Neuronal stem cell (in vitro differentiated cells): Measurements from ENCODE around the gene NDUFB6. TPM values are rescaled to one million over a fixed set of nuclear protein-coding genes. Genes with fewer than 3 reads are reported as not detected.

Source experiments
- DNase-seq: peaks from one replicate; pipeline ENCODE4 v3.0.0-alpha.2; 2013; ENCODE audit warnings: low spot score
- H2AFZ ChIP-seq: one replicate; pipeline ENCODE4 v1.6.1; 2013; ENCODE audit warnings: mild to moderate bottlenecking, low read length, inconsistent platforms
- H2AK5ac ChIP-seq: 2 replicates; pipeline ENCODE4 v1.6.1; 2013; ENCODE audit warnings: low read depth, mild to moderate bottlenecking, inconsistent platforms, low read length, moderate library complexity, mixed read lengths
- H2BK120ac ChIP-seq: 2 replicates; pipeline ENCODE4 v1.6.1; 2013; ENCODE audit warnings: low read depth, mild to moderate bottlenecking, inconsistent platforms, low read length, moderate library complexity, mixed read lengths
- H2BK12ac ChIP-seq: one replicate; pipeline ENCODE4 v1.6.1; 2013; ENCODE audit warnings: low read length, inconsistent platforms
- H2BK15ac ChIP-seq: 2 replicates; pipeline ENCODE4 v1.6.1; 2013; ENCODE audit warnings: mild to moderate bottlenecking, low read length, inconsistent platforms, mixed read lengths
- H2BK5ac ChIP-seq: one replicate; pipeline ENCODE4 v1.6.1; 2013; ENCODE audit warnings: inconsistent platforms, mild to moderate bottlenecking, low read length, moderate library complexity
- H3K14ac ChIP-seq: one replicate; pipeline ENCODE4 v1.6.1; 2013; ENCODE audit warnings: low read length, inconsistent platforms
- H3K18ac ChIP-seq: 2 replicates; pipeline ENCODE4 v1.6.1; 2013; ENCODE audit warnings: low read length, inconsistent platforms
- H3K23ac ChIP-seq: 2 replicates; pipeline ENCODE4 v1.6.1; 2013; ENCODE audit warnings: low read depth, mild to moderate bottlenecking, mixed read lengths, low read length, inconsistent platforms; ENCODE audit not compliant: poor library complexity
- H3K27ac ChIP-seq: replicated peaks from 3 replicates; pipeline ENCODE4 v1.5.1; 2013; ENCODE audit warnings: low read length, inconsistent platforms
- H3K27me3 ChIP-seq, 3 experiments: 2 replicates each; pipeline ENCODE4 v1.6.1; 2013; ENCODE audit warnings: low read length in 3 of 3, mild to moderate bottlenecking in 2 of 3, inconsistent platforms in 1 of 3, low read depth in 1 of 3, mixed read lengths in 1 of 3, moderate library complexity in 1 of 3; ENCODE audit not compliant: control insufficient read depth in 3 of 3, insufficient read depth in 3 of 3
- H3K36me3 ChIP-seq, 2 donors: replicated peaks in 1 of 2; 2 replicates each; pipeline ENCODE4 v1.6.1; 2013; ENCODE audit warnings: low read length in 2 of 2; ENCODE audit not compliant: control insufficient read depth in 2 of 2, insufficient read depth in 2 of 2
- H3K4ac ChIP-seq: 2 replicates; pipeline ENCODE4 v1.6.1; 2013; ENCODE audit warnings: inconsistent platforms, mild to moderate bottlenecking, low read length, moderate library complexity
- H3K4me1 ChIP-seq, 2 donors: 1 replicate in 1 of 2; 2 replicates in 1 of 2; pipeline ENCODE4 v1.6.1; 2013; ENCODE audit warnings: low read length in 2 of 2, low read depth in 1 of 2; ENCODE audit not compliant: control insufficient read depth in 2 of 2, insufficient read depth in 1 of 2
- H3K4me2 ChIP-seq: one replicate; pipeline ENCODE4 v1.6.1; 2013; ENCODE audit warnings: mild to moderate bottlenecking, low read length, inconsistent platforms; ENCODE audit not compliant: insufficient read depth, poor library complexity, severe bottlenecking
- H3K4me3 ChIP-seq, 2 donors: 2 replicates each; pipeline ENCODE4 v1.5.1; 2013; ENCODE audit warnings: low read length in 2 of 2, mild to moderate bottlenecking in 2 of 2, inconsistent platforms in 1 of 2, moderate library complexity in 1 of 2
- H3K79me1 ChIP-seq: one replicate; pipeline ENCODE4 v1.6.1; 2013; ENCODE audit warnings: low read depth, mild to moderate bottlenecking, inconsistent platforms, low read length, moderate library complexity
- H3K9ac ChIP-seq: one replicate; pipeline ENCODE4 v1.6.1; 2013; ENCODE audit warnings: mild to moderate bottlenecking, low read depth, low read length, inconsistent platforms; ENCODE audit not compliant: poor library complexity
- H3K9me3 ChIP-seq, 2 donors: replicated peaks in 1 of 2; 2 replicates each; pipeline versions ENCODE3 to v1.6.1; 2013; ENCODE audit warnings: low read length in 2 of 2, mild to moderate bottlenecking in 2 of 2, inconsistent platforms in 1 of 2, low read depth in 1 of 2, mixed read lengths in 1 of 2, moderate library complexity in 1 of 2; ENCODE audit not compliant: control insufficient read depth in 2 of 2, insufficient read depth in 1 of 2
- H4K8ac ChIP-seq: one replicate; pipeline ENCODE4 v1.6.1; 2013; ENCODE audit warnings: low read depth, mild to moderate bottlenecking, inconsistent platforms, low read length, moderate library complexity
- H4K91ac ChIP-seq: one replicate; pipeline ENCODE4 v1.6.1; 2013; ENCODE audit warnings: low read length, low read depth, mild to moderate bottlenecking, inconsistent platforms; ENCODE audit not compliant: poor library complexity
- WGBS, 2 donors: extraction: QIAGEN DNeasy Blood & Tissue Kit; methylation state at CpG; one replicate each; pipeline ENCODE4 v1.1.7; 2013; ENCODE audit warnings: missing lambda C conversion rate in 2 of 2, mixed read lengths in 1 of 2; ENCODE audit not compliant: insufficient read length in 2 of 2, insufficient replicate concordance in 1 of 2; ENCODE audit errors: extremely low coverage in 2 of 2; 5-methylcytosine and 5-hydroxymethylcytosine counted together
- polyA plus RNA-seq, 2 experiments: library from polyadenylated mRNA; stranded (reverse); fragments of 200-250 nt; gene quantifications; one replicate each; pipeline ENCODE4 v1.2.3, GENCODE V29; 2013

Gene NDUFB6
- polyA plus RNA-seq (2013, experiment 1 of 2), result 63.4 TPM
- 67.7 TPM for polyA plus RNA-seq (2013, experiment 2 of 2)

GRCh38 chr9:32572900-32573523 is at the start of gene NDUFB6:
NDUFB6 (minus strand) TSS chr9:32573159; CDS start chr9:32573060, 99 bp downstream.
- H2BK12ac ChIP-seq, result no peak within 1 kb of the TSS
- H2AFZ ChIP-seq, result peak within 1 kb of the TSS; percentile 97
- H3K14ac ChIP-seq, result no peak within 1 kb of the TSS
- H3K36me3 ChIP-seq, result peaks cover 4 to 24% of the 10 kb centered on the region in 2 donors
- H3K79me1 ChIP-seq, result peaks cover 5% of the 10 kb centered on the region
- no peak within 1 kb of the TSS for H4K91ac ChIP-seq
- H3K18ac ChIP-seq, result peak within 1 kb of the TSS; percentile 90
- H3K4ac ChIP-seq, result no peak within 1 kb of the TSS
- H3K4me2 ChIP-seq, result peak within 1 kb of the TSS; percentile 81
- peak within 1 kb of the TSS; percentile 10 for H2BK5ac ChIP-seq
- H3K4me3 ChIP-seq, result peak within 1 kb of the TSS; percentile 89 to 93
- no peaks in the 10 kb centered on the region for H3K9me3 ChIP-seq
- H4K8ac ChIP-seq, result peak within 1 kb of the TSS; percentile 93
- peak within 1 kb of the TSS; percentile 60 for H3K27ac ChIP-seq
- WGBS, 2 donors, result no CpG with 5 or more reads among the region's 36 CpGs
- no peak within 1 kb of the TSS for H2BK120ac ChIP-seq
- peaks cover 0 to 3% (median 0%) of the 10 kb centered on the region in 3 experiments for H3K27me3 ChIP-seq
- no peak within 1 kb of the TSS for H2BK15ac ChIP-seq
- no peak within 1 kb of the TSS for H3K23ac ChIP-seq
- H2AK5ac ChIP-seq, result no peak within 1 kb of the TSS
- DNase-seq, result peak; percentile 86
- H3K4me1 ChIP-seq, result peaks cover 0 to 3% of the 10 kb centered on the region in 2 donors
- peak within 1 kb of the TSS; percentile 97 for H3K9ac ChIP-seq

GRCh38 chr9:32618261-32618660 is 45.3 kb upstream of the NDUFB6 start:
- Histone ChIP-seq H2AFZ (no peak overlapping the region), H4K8ac (no peak overlapping the region), H3K18ac (no peak overlapping the region), H3K9ac (no peak overlapping the region), H3K14ac (no peak overlapping the region), H3K4me1 (no peaks in the 10 kb centered on the region), H3K4ac (no peak overlapping the region), H2BK12ac (no peak overlapping the region), H3K27ac (no peak overlapping the region), H3K36me3 (no peaks in the 10 kb centered on the region), H2BK15ac (no peak overlapping the region), H3K27me3 (peaks cover 0 to 12% (median 0%) of the 10 kb centered on the region in 3 experiments), H4K91ac (no peak overlapping the region), H2BK5ac (no peak overlapping the region), H3K4me3 (no peak overlapping the region), H3K4me2 (no peak overlapping the region), H2AK5ac (no peak overlapping the region), H2BK120ac (no peak overlapping the region), H3K9me3 (no peaks in the 10 kb centered on the region), H3K23ac (no peak overlapping the region), H3K79me1 (no peaks in the 10 kb centered on the region)
- WGBS, 2 donors, result no CpG with 5 or more reads among the region's 5 CpGs
- no peak for DNase-seq

GRCh38 chr9:32606811-32607210 is 33.9 kb upstream of the NDUFB6 start:
- no CpG with 5 or more reads among the region's 2 CpGs for WGBS, 2 donors

DNA sequence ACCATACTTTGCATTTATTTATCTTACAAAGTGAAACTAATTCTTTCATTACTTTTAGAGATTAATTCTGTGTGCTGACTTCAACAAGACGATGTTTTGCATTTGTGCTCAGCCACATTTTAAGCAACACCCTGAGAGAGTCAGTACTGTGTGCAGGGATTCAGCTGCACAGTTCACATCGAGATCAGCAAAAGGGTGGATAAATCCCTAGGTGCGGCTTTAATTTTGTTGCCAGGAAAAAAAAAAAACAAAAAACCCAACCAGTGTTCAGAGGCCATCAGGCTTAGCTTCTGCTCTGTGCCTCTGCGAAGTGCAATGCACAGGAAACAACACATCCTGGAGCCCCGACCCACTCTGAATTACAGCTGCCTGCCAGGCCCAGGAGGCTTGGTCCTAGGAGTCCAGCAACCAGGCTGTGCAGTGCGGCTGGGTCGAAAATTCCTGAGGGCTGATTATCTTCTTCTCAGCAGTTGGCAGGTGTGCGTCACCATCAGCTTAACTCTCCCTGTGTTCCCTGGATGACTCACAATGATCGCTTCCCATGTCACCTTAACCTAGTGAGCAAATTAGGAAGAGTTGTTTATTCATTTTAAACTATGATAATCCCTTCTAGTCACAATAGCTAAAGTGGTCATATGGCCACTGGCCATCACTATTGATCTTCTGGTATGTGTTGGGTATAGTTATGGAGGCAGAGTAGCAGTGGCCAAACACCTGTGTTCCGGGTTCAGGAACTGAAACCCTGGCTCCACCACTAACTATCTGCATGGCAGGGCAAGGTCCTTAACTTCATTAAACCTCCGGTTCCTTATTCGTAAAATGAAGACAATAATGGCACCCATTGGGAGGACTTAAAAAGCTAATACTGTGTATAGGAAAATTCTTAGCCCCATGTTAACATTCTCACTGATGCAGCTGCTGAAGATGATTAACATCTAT is 31.2 kb upstream of the NDUFB6 start:
- Histone ChIP-seq H2BK12ac (no peak overlapping the region), H3K4me1 (no peaks in the 10 kb centered on the region), H3K36me3 (no peaks in the 10 kb centered on the region), H3K9ac (no peak overlapping the region), H2BK5ac (no peak overlapping the region), H3K23ac (no peak overlapping the region), H4K8ac (no peak overlapping the region), H3K27ac (no peak overlapping the region), H3K9me3 (peaks cover 0 to 2% of the 10 kb centered on the region in 2 donors), H3K4me2 (no peak overlapping the region), H4K91ac (no peak overlapping the region), H2AFZ (no peak overlapping the region), H2BK120ac (no peak overlapping the region), H3K14ac (no peak overlapping the region), H2BK15ac (no peak overlapping the region), H3K18ac (no peak overlapping the region), H3K27me3 (peaks cover 0 to 2% (median 0%) of the 10 kb centered on the region in 3 experiments), H3K4me3 (no peak overlapping the region), H2AK5ac (no peak overlapping the region), H3K79me1 (no peaks in the 10 kb centered on the region), H3K4ac (no peak overlapping the region)
- DNase-seq, result no peak
- no CpG with 5 or more reads among the region's 12 CpGs for WGBS, 2 donors

More at GRCh38 chr9:32606811-32607210, 33.9 kb upstream of the NDUFB6 start:
- Histone ChIP-seq H2BK120ac (no peak overlapping the region), H3K9me3 (peaks cover 0 to 2% of the 10 kb centered on the region in 2 donors), H3K4ac (no peak overlapping the region), H3K9ac (no peak overlapping the region), H2AK5ac (no peak overlapping the region), H3K36me3 (no peaks in the 10 kb centered on the region), H2AFZ (no peak overlapping the region), H3K4me1 (no peaks in the 10 kb centered on the region), H2BK12ac (no peak overlapping the region), H3K18ac (no peak overlapping the region), H2BK15ac (no peak overlapping the region), H2BK5ac (no peak overlapping the region), H3K4me2 (no peak overlapping the region), H4K91ac (no peak overlapping the region), H3K23ac (no peak overlapping the region), H3K27ac (no peak overlapping the region), H3K4me3 (no peak overlapping the region), H3K27me3 (peaks cover 0 to 2% (median 0%) of the 10 kb centered on the region in 3 experiments), H3K14ac (no peak overlapping the region), H4K8ac (no peak overlapping the region), H3K79me1 (no peaks in the 10 kb centered on the region)
- DNase-seq, result no peak
